OCI-LY1 (cell line): Measurements from ENCODE around the gene GPATCH4.
A peak's percentile ranks its signal among the peaks of the same experiment; 100 is the strongest.

ENCODE experiments used
- H2AFZ ChIP-seq: fragments of 200-600 bp; sonication (generic), shearing (Covaris generic); 2 replicates; pipeline ENCODE4 v1.6.0; 2014; ENCODE audit warnings: antibody characterized with exemption, mild to moderate bottlenecking, low read length
- H3F3A ChIP-seq: fragments of 200-600 bp; sonication (generic), shearing (Covaris generic); 2 replicates; pipeline ENCODE4 v1.6.0; 2014; ENCODE audit warnings: mild to moderate bottlenecking, antibody characterized with exemption, low read length, moderate library complexity; ENCODE audit not compliant: insufficient read depth
- H3K27ac ChIP-seq: fragments of 200-600 bp; sonication (generic); 2 replicates; pipeline ENCODE4 v1.5.1; 2014; ENCODE audit warnings: low read length, mixed run types, mild to moderate bottlenecking, low read depth; ENCODE audit not compliant: poor library complexity, severe bottlenecking
- H3K27me3 ChIP-seq: fragments of 200-600 bp; sonication (generic); 2 replicates; pipeline ENCODE4 v1.6.0; 2014; ENCODE audit warnings: antibody characterized with exemption, mild to moderate bottlenecking, low read length, moderate library complexity; ENCODE audit not compliant: insufficient read depth
- H3K36me3 ChIP-seq: fragments of 200-600 bp; sonication (generic); 2 replicates; pipeline ENCODE4 v1.6.1; 2014; ENCODE audit warnings: mild to moderate bottlenecking, antibody characterized with exemption, low read length, moderate library complexity, mixed read lengths; ENCODE audit not compliant: insufficient read depth
- H3K4me1 ChIP-seq: fragments of 200-600 bp; sonication (generic); 2 replicates; pipeline ENCODE4 v1.5.1; 2014; ENCODE audit warnings: mild to moderate bottlenecking, low read length, moderate library complexity; ENCODE audit not compliant: insufficient read depth, severe bottlenecking
- H3K4me2 ChIP-seq: fragments of 200-600 bp; sonication (generic), shearing (Covaris generic); 2 replicates; pipeline ENCODE4 v1.6.1; 2014; ENCODE audit warnings: low read length
- H3K4me3 ChIP-seq: fragments of 200-600 bp; sonication (generic); 2 replicates; pipeline ENCODE4 v1.5.1; 2014; ENCODE audit warnings: low read length, low read depth, mild to moderate bottlenecking, mixed read lengths; ENCODE audit not compliant: poor library complexity, severe bottlenecking
- H3K79me2 ChIP-seq: fragments of 200-600 bp; shearing (Covaris generic); 2 replicates; pipeline ENCODE4 v1.6.1; 2016; ENCODE audit warnings: mixed run types, low read length, mixed read lengths; ENCODE audit not compliant: insufficient read depth
- H3K9ac ChIP-seq: fragments of 200-600 bp; sonication (generic), shearing (Covaris generic); 2 replicates; pipeline ENCODE4 v1.6.1; 2014; ENCODE audit warnings: mild to moderate bottlenecking, low read length, mixed read lengths
- H3K9me2 ChIP-seq: fragments of 200-600 bp; sonication (generic), shearing (Covaris generic); 2 replicates; pipeline ENCODE4 v1.6.1; 2014; ENCODE audit warnings: low read depth, mild to moderate bottlenecking, low read length, mixed read lengths
- H3K9me3 ChIP-seq: fragments of 200-600 bp; shearing (Covaris generic); 2 replicates; pipeline ENCODE4 v1.6.1; 2014; ENCODE audit warnings: low read length, mixed read lengths
- H4K20me1 ChIP-seq: fragments of 200-600 bp; sonication (generic), shearing (Covaris generic); 2 replicates; pipeline ENCODE4 v1.6.0; 2016; ENCODE audit warnings: mild to moderate bottlenecking, low read length; ENCODE audit not compliant: insufficient read depth
- EZH2 ChIP-seq: fragments of 200-600 bp; sonication (generic), shearing (Covaris generic); IDR thresholded peaks from 2 replicates; pipeline ENCODE4 v1.8.0; 2017; ENCODE audit warnings: borderline replicate concordance, mixed run types, mild to moderate bottlenecking, antibody characterized with exemption, low read length, moderate library complexity, mixed read lengths
- TF ChIP-seq, protein P1 (sequence below): fragments of 200-600 bp; sonication (generic), shearing (Covaris generic); IDR thresholded peaks from 2 replicates; pipeline ENCODE4 v1.5.1; 2017; ENCODE audit warnings: mild to moderate bottlenecking, antibody characterized with exemption, low read length, moderate library complexity, mixed read lengths

The GPATCH4 gene

DNA sequence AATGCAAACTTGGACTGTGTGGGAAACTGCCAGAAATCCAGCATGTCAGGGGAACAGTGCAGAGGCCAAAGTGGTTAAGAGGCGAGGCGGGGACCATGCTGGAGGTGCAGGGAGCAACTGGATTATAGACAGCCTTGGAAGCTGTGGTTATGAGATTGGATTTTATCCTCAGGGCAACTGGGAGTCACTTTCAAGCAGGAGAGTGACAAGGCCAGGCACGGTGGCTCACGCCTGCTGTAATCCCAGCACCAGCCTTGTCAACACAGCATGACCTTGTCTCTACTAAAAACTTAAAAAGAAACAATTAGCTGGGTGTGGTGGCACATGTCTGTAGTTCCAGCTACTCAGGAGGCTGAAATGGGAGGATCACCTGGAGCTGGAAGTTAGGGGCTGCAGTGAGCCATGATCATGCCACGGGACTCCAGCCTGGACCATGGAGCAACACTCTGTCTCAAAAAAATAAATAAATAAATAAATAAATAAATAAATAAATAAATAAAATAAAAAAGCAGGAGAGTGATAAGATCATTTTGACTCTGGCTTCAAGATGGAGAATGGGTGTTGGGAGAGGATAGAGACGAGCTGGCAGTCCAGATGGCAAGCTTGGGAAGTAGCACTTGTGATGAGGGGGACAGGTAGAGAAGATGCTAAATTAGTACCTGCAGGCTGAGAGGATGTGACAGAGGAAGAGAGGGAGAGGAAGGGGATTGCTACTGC, 21.5 kb upstream of the GPATCH4 start:
- Histone ChIP-seq H3K79me2 (no peaks in the 10 kb centered on the region), H3K9me3 (no peaks in the 10 kb centered on the region), H3K9me2 (no peaks in the 10 kb centered on the region), H3K4me1 (no peaks in the 10 kb centered on the region), H3K36me3 (no peaks in the 10 kb centered on the region), H3K9ac (no peak overlapping the region), H3K27me3 (no peaks in the 10 kb centered on the region; the same call in 1 of the 2 replicates), H3K4me3 (no peak overlapping the region), H3F3A (no peaks in the 10 kb centered on the region), H3K4me2 (no peak overlapping the region), H4K20me1 (no peaks in the 10 kb centered on the region), H2AFZ (no peak overlapping the region), H3K27ac (no peak overlapping the region)
- TF ChIP-seq, protein P1, sequence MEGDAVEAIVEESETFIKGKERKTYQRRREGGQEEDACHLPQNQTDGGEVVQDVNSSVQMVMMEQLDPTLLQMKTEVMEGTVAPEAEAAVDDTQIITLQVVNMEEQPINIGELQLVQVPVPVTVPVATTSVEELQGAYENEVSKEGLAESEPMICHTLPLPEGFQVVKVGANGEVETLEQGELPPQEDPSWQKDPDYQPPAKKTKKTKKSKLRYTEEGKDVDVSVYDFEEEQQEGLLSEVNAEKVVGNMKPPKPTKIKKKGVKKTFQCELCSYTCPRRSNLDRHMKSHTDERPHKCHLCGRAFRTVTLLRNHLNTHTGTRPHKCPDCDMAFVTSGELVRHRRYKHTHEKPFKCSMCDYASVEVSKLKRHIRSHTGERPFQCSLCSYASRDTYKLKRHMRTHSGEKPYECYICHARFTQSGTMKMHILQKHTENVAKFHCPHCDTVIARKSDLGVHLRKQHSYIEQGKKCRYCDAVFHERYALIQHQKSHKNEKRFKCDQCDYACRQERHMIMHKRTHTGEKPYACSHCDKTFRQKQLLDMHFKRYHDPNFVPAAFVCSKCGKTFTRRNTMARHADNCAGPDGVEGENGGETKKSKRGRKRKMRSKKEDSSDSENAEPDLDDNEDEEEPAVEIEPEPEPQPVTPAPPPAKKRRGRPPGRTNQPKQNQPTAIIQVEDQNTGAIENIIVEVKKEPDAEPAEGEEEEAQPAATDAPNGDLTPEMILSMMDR = no peak
- TF ChIP-seq EZH2 = no peak

DNA sequence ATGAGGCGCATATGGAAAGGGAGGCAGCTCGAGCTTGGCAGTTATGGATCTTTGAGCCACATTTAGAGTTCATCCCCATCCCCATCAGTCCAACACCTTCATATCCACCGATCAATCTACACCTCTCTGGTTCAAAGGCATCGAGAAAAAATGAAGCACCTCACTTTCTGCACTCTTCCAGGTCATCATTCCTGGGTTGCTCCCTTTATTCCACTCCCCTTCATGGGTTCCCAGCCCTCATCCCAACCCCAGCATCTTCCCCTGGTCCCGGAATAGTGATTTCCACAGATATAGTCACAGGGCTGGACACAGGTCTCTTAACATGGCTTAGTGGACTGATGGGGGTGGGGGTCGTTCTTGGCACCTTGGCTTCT, 18.3 kb upstream of the GPATCH4 start:
- no peaks in the 10 kb centered on the region for H3K79me2 ChIP-seq
- no peak for TF ChIP-seq EZH2
- TF ChIP-seq, protein P1 = no peak
- H3F3A ChIP-seq = no peaks in the 10 kb centered on the region
- H3K4me3 ChIP-seq = no peak overlapping the region
- no peaks in the 10 kb centered on the region for H3K9me2 ChIP-seq
- H3K9me3 ChIP-seq = no peaks in the 10 kb centered on the region
- no peaks in the 10 kb centered on the region for H3K36me3 ChIP-seq
- H3K9ac ChIP-seq = no peak overlapping the region
- no peaks in the 10 kb centered on the region for H4K20me1 ChIP-seq
- H2AFZ ChIP-seq = no peak overlapping the region
- H3K27ac ChIP-seq = no peak overlapping the region
- no peaks in the 10 kb centered on the region for H3K4me1 ChIP-seq
- no peaks in the 10 kb centered on the region; the same call in none of the 2 replicates for H3K27me3 ChIP-seq
- H3K4me2 ChIP-seq = no peak overlapping the region

- no peak within 1 kb of the TSS for H3K9ac ChIP-seq
- no peaks in the 10 kb centered on the region for H3K4me1 ChIP-seq
- no peaks in the 10 kb centered on the region for H3F3A ChIP-seq
- H3K36me3 ChIP-seq = no peaks in the 10 kb centered on the region
- no peak within 1 kb of the TSS for H3K4me2 ChIP-seq
- H2AFZ ChIP-seq = no peak within 1 kb of the TSS
- TF ChIP-seq, protein P1 = peak; percentile 55; the same call in 1 of the 2 replicates
- TF ChIP-seq EZH2 = no peak
- no peaks in the 10 kb centered on the region for H4K20me1 ChIP-seq
- no peaks in the 10 kb centered on the region for H3K9me2 ChIP-seq
- no peak within 1 kb of the TSS for H3K27ac ChIP-seq
- no peaks in the 10 kb centered on the region; the same call in none of the 2 replicates for H3K27me3 ChIP-seq
- H3K4me3 ChIP-seq = no peak within 1 kb of the TSS
- no peaks in the 10 kb centered on the region for H3K9me3 ChIP-seq
- H3K79me2 ChIP-seq = no peaks in the 10 kb centered on the region
Observed at GRCh38 chr1:156618853-156619581, 17.7 kb upstream of the GPATCH4 start, which contains the start of gene HAPLN2. TSS of gene HAPLN2 (plus strand) at chr1:156619415. CDS start at chr1:156623491, 4,076 bp downstream.
